Mesenchymal stem cell (in vitro differentiated cells and primary cell): ENCODE data around the gene CYP2D6.
A peak's percentile ranks its signal among the peaks of the same experiment; 100 is the strongest.
"Not testable (repeated sequence)": the region's sequence is repeated elsewhere in the genome, so short reads cannot be mapped to it uniquely, and the experiment has no call there.

Experiments used
- DNase-seq: peaks from one replicate; pipeline ENCODE4 v3.0.0-alpha.2; 2013
- H2AFZ ChIP-seq: one replicate; pipeline ENCODE4 v1.6.1; 2013; ENCODE audit warnings: low read depth, mild to moderate bottlenecking, control low read depth, inconsistent platforms, low read length, moderate library complexity
- H2AK5ac ChIP-seq: 2 replicates; pipeline ENCODE4 v1.6.1; 2013; ENCODE audit warnings: low read length, moderate library complexity, mild to moderate bottlenecking, inconsistent platforms; ENCODE audit not compliant: severe bottlenecking
- H2BK120ac ChIP-seq: one replicate; pipeline ENCODE4 v1.6.1; 2013; ENCODE audit warnings: low read depth, mild to moderate bottlenecking, inconsistent platforms, low read length, moderate library complexity
- H2BK12ac ChIP-seq, 2 experiments: one replicate each; pipeline ENCODE4 v1.6.1; 2013; ENCODE audit warnings: inconsistent platforms in 2 of 2, low read length in 2 of 2, mild to moderate bottlenecking in 2 of 2, moderate library complexity in 2 of 2, control low read depth in 1 of 2
- H2BK15ac ChIP-seq: one replicate; pipeline ENCODE4 v1.6.1; 2013; ENCODE audit warnings: mild to moderate bottlenecking, low read depth, inconsistent platforms; ENCODE audit not compliant: poor library complexity, severe bottlenecking
- H2BK5ac ChIP-seq: 2 replicates; pipeline ENCODE4 v1.6.1; 2013; ENCODE audit warnings: low read depth, mild to moderate bottlenecking, low read length, control low read depth, inconsistent platforms; ENCODE audit not compliant: poor library complexity, severe bottlenecking
- H3K14ac ChIP-seq, 2 experiments: one replicate each; pipeline ENCODE4 v1.6.1; 2013; ENCODE audit warnings: inconsistent platforms in 2 of 2, low read length in 2 of 2, control low read depth in 1 of 2, mild to moderate bottlenecking in 1 of 2, moderate library complexity in 1 of 2
- H3K18ac ChIP-seq, 2 experiments: one replicate each; pipeline ENCODE4 v1.6.1; 2013; ENCODE audit warnings: inconsistent platforms in 2 of 2, low read length in 2 of 2, control low read depth in 1 of 2, low read depth in 1 of 2, mild to moderate bottlenecking in 1 of 2
- H3K23ac ChIP-seq, 2 experiments: one replicate each; pipeline ENCODE4 v1.6.1; 2013; ENCODE audit warnings: inconsistent platforms in 2 of 2, low read length in 2 of 2, mild to moderate bottlenecking in 2 of 2, moderate library complexity in 2 of 2, control low read depth in 1 of 2
- H3K27ac ChIP-seq: 2 replicates; pipeline ENCODE4 v1.5.1; 2013; ENCODE audit warnings: mild to moderate bottlenecking, moderate library complexity, low read length, control low read depth, inconsistent platforms; ENCODE audit not compliant: poor library complexity, severe bottlenecking
- H3K27me3 ChIP-seq, 2 experiments: 2 replicates each; pipeline versions ENCODE4 v1.6.1 to v1.7.0; 2013; ENCODE audit warnings: low read length in 2 of 2, mild to moderate bottlenecking in 2 of 2, moderate library complexity in 2 of 2, control low read depth in 1 of 2, inconsistent platforms in 1 of 2; ENCODE audit not compliant: control insufficient read depth in 1 of 2, insufficient read depth in 1 of 2
- H3K36me3 ChIP-seq, 2 experiments: 2 replicates each; pipeline versions ENCODE4 v1.6.1 to v1.7.0; 2013; ENCODE audit warnings: low read length in 2 of 2, control low read depth in 1 of 2, inconsistent platforms in 1 of 2, low read depth in 1 of 2, mild to moderate bottlenecking in 1 of 2; ENCODE audit not compliant: insufficient read depth in 2 of 2, control insufficient read depth in 1 of 2
- H3K4ac ChIP-seq, 2 experiments: one replicate each; pipeline ENCODE4 v1.6.1; 2013; ENCODE audit warnings: inconsistent platforms in 2 of 2, low read length in 2 of 2, mild to moderate bottlenecking in 2 of 2, moderate library complexity in 2 of 2, control low read depth in 1 of 2, low read depth in 1 of 2
- H3K4me1 ChIP-seq: 2 replicates; pipeline ENCODE4 v1.6.1; 2013; ENCODE audit warnings: low read depth, low read length, control low read depth; ENCODE audit not compliant: control insufficient read depth, insufficient read depth
- H3K4me2 ChIP-seq: 2 replicates; pipeline ENCODE4 v1.6.1; 2013; ENCODE audit warnings: low read length, mild to moderate bottlenecking, inconsistent platforms; ENCODE audit not compliant: poor library complexity, severe bottlenecking
- H3K4me3 ChIP-seq, 2 experiments: 2 replicates each; pipeline versions ENCODE4 v1.5.1 to v1.7.0; 2013; ENCODE audit warnings: low read length in 2 of 2, mild to moderate bottlenecking in 2 of 2, control low read depth in 1 of 2, low read depth in 1 of 2; ENCODE audit not compliant: insufficient read depth in 1 of 2
- H3K79me1 ChIP-seq: replicated peaks from 2 replicates; pipeline ENCODE4 v1.6.1; 2013; ENCODE audit warnings: mild to moderate bottlenecking, control low read depth, low read length, inconsistent platforms; ENCODE audit not compliant: poor library complexity, severe bottlenecking
- H3K9ac ChIP-seq: 2 replicates; pipeline ENCODE4 v1.7.0; 2013; ENCODE audit warnings: mild to moderate bottlenecking, low read length, moderate library complexity
- H3K9me3 ChIP-seq: 2 replicates; pipeline ENCODE4 v1.7.0; 2013; ENCODE audit warnings: mild to moderate bottlenecking, low read length; ENCODE audit not compliant: control insufficient read depth
- H4K8ac ChIP-seq: one replicate; pipeline ENCODE4 v1.6.1; 2013; ENCODE audit warnings: inconsistent platforms, mild to moderate bottlenecking, low read length, moderate library complexity
- H4K91ac ChIP-seq: one replicate; pipeline ENCODE4 v1.6.1; 2013; ENCODE audit warnings: mild to moderate bottlenecking, low read length, inconsistent platforms
- WGBS: methylation state at CpG from one replicate; pipeline ENCODE4 v1.1.7; 2013; ENCODE audit warnings: mixed read lengths; 5-methylcytosine and 5-hydroxymethylcytosine counted together

Gene CYP2D6

DNA sequence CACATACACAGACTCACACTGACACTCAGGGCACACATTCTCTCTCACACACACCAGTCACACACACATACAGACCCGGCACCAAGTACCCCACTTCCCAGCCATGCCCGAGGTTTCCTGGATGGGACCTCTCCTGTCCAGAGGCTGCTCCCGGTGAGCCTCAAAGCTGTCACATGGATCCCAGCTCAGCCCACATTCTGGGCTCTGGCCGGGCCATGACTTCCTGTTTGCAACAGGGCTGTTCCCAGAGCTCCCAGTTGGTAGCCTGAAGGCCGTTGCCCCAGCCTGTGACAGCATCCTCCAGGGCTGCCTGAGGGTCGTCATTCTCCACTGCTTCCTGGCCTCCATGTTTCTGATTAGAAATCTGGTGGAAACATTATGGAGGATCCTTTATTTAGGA lies 14.6 kb upstream of the CYP2D6 start:
- Histone ChIP-seq H3K36me3 (peaks cover 5 to 24% of the 10 kb centered on the region in 2 experiments), H3K4me2 (no peak overlapping the region), H2AK5ac (no peak overlapping the region), H3K9ac (no peak overlapping the region), H3K79me1 (no peaks in the 10 kb centered on the region), H3K4me1 (no peaks in the 10 kb centered on the region), H4K91ac (no peak overlapping the region), H3K14ac (no peak overlapping the region), H2BK12ac (no peak overlapping the region), H4K8ac (no peak overlapping the region), H2BK5ac (no peak overlapping the region), H3K4me3 (no peak overlapping the region), H3K23ac (no peak overlapping the region), H3K9me3 (no peaks in the 10 kb centered on the region), H3K27ac (no peak overlapping the region), H2BK15ac (no peak overlapping the region), H2BK120ac (no peak overlapping the region), H2AFZ (no peak overlapping the region), H3K27me3 (no peaks in the 10 kb centered on the region), H3K18ac (no peak overlapping the region), H3K4ac (no peak overlapping the region)
- DNase-seq = no peak
- 65% methylated on average over 6 of the region's 6 CpGs for WGBS

DNA sequence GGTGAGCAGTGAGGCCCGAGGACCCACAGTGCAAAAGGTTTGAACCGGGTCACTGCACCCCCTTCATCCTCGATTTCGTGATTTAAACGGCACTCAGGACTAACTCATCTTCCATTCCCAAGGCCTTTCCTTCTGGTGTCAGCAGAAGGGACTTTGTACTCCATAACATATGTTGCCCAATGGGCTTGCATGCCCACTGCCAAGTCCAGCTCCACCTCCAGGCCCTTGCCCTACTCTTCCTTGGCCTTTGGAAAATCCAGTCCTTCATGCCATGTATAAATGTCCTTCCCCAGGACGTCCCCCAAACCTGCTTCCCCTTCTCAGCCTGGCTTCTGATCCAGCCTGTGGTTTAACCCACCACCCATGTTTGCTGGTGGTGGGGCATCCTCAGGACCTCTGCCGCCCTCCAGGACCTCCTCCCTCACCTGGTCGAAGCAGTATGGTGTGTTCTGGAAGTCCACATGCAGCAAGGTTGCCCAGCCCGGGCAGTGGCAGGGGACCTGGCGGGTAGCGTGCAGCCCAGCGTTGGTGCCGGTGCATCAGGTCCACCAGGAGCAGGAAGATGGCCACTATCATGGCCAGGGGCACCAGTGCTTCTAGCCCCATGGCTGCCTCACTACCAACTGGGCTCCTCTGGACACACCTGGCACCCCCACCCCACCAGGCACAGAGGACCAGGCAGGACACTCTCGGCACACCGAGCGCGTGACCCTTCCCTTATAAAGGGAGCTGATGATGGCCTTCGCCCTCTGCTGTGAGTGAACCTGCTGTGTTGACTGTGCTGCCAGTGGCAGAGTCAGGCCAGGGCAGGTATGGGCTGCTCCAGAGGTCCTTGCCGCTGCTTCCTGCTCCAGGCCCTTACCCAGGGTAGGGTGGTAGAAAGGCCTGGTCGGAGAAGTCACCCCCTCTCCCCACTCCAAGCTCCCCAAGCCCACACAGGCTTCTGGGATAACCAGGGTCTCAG lies 13.5 kb upstream of the CYP2D6 start:
- not testable (repeated sequence) for H2BK12ac ChIP-seq, H2AK5ac ChIP-seq, H3K4ac ChIP-seq, H3K9me3 ChIP-seq, H4K91ac ChIP-seq, H3K4me2 ChIP-seq, H4K8ac ChIP-seq, H3K23ac ChIP-seq, H3K4me1 ChIP-seq, H3K4me3 ChIP-seq, H2BK15ac ChIP-seq, H3K27me3 ChIP-seq, H3K14ac ChIP-seq, H3K27ac ChIP-seq, H3K79me1 ChIP-seq, DNase-seq, H2BK120ac ChIP-seq, H2AFZ ChIP-seq, H2BK5ac ChIP-seq, H3K9ac ChIP-seq, H3K18ac ChIP-seq
- WGBS = 96% methylated on average over 13 of the region's 20 CpGs
- H3K36me3 ChIP-seq = peaks cover 4 to 23% of the 10 kb centered on the region in 2 experiments

DNA sequence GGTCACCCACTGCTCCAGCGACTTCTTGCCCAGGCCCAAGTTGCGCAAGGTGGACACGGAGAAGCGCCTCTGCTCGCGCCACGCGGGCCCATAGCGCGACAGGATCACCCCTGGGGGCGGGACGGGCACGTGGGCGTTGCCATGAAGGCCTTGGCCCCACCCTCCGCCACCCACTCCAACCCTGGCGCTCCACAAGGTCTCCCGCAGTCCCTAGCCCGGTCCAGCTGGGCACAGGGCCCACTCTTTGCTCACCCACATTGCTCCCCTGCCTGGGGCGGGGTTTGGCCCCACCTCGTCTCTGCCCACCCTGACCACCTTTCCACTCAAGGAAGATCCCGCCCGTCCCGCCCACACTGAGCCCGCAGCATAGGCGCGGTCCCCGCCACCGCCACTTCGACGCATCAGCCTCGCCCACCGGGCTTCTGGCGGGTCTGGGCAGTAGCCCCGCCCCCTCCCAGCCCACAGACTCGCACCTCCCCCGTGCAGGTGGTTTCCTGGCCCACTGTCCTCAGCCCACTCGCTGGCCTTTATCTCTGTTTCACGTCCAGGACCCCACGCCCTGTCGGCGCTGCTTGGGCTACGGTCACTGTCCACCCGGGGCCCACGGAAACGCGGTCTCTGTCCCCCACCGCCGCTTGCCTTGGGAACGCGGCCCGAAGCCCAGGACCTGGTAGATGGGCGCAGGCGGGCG lies 12.3 kb upstream of the CYP2D6 start:
- no peak for DNase-seq
- Histone ChIP-seq H2BK15ac (no peak overlapping the region), H3K18ac (no peak overlapping the region), H4K8ac (no peak overlapping the region), H3K27ac (no peak overlapping the region), H3K4me1 (no peaks in the 10 kb centered on the region), H3K23ac (no peak overlapping the region), H3K79me1 (no peaks in the 10 kb centered on the region), H2BK5ac (no peak overlapping the region), H3K4ac (no peak overlapping the region), H2AFZ (no peak overlapping the region), H3K14ac (no peak overlapping the region), H3K36me3 (peaks cover 0 to 29% of the 10 kb centered on the region in 2 experiments), H2BK120ac (no peak overlapping the region), H2BK12ac (no peak overlapping the region), H3K9ac (no peak overlapping the region), H3K4me3 (no peak overlapping the region), H3K27me3 (no peaks in the 10 kb centered on the region), H2AK5ac (no peak overlapping the region), H3K4me2 (no peak overlapping the region), H4K91ac (peak overlapping the region; percentile 27), H3K9me3 (no peaks in the 10 kb centered on the region)
- 95% methylated on average over 40 of the region's 54 CpGs for WGBS

DNA sequence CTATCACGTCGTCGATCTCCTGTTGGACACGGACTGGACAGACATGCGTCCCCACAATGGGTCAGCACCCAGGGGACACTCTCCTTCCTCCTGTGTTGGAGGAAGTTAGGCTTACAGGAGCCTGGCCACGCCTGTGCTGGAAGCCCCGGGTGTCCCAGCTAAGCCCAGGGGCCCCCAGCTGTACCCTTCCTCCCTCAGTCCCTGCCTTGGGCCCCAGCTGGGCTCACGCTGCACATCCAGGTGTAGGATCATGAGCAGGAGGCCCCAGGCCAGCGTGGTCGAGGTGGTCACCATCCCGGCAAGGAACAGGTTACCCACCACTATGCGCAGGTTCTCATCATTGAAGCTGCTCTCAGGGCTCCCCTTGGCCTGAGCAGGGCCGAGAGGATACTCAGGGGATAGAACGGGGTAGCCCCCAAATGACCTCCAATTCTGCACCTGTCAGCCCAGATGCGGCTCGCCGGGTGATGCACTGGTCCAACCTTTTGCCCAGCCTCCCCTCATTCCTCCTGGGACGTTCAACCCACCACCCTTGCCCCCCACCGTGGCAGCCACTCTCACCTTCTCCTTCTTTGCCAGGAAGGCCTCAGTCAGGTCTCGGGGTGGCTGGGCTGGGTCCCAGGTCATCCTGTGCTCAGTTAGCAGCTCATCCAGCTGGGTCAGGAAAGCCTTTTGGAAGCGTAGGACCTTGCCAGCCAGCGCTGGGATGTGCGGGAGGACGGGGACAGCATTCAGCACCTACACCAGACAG lies 10.9 kb upstream of the CYP2D6 start:
- H4K91ac ChIP-seq, H3K18ac ChIP-seq, H2BK5ac ChIP-seq, H2BK15ac ChIP-seq, H2BK120ac ChIP-seq, H3K23ac ChIP-seq, H2BK12ac ChIP-seq, H3K27me3 ChIP-seq, H3K9me3 ChIP-seq, DNase-seq, H2AK5ac ChIP-seq, H3K9ac ChIP-seq, H3K4ac ChIP-seq, H4K8ac ChIP-seq, H3K4me2 ChIP-seq, H3K27ac ChIP-seq, H3K79me1 ChIP-seq, H3K4me3 ChIP-seq, H2AFZ ChIP-seq, H3K4me1 ChIP-seq, H3K14ac ChIP-seq: not testable (repeated sequence)
- H3K36me3 ChIP-seq = peaks cover 0 to 30% of the 10 kb centered on the region in 2 experiments
- WGBS = 94% methylated on average over 22 of the region's 24 CpGs
